ENCODE data around the gene HJURP.

DNA sequence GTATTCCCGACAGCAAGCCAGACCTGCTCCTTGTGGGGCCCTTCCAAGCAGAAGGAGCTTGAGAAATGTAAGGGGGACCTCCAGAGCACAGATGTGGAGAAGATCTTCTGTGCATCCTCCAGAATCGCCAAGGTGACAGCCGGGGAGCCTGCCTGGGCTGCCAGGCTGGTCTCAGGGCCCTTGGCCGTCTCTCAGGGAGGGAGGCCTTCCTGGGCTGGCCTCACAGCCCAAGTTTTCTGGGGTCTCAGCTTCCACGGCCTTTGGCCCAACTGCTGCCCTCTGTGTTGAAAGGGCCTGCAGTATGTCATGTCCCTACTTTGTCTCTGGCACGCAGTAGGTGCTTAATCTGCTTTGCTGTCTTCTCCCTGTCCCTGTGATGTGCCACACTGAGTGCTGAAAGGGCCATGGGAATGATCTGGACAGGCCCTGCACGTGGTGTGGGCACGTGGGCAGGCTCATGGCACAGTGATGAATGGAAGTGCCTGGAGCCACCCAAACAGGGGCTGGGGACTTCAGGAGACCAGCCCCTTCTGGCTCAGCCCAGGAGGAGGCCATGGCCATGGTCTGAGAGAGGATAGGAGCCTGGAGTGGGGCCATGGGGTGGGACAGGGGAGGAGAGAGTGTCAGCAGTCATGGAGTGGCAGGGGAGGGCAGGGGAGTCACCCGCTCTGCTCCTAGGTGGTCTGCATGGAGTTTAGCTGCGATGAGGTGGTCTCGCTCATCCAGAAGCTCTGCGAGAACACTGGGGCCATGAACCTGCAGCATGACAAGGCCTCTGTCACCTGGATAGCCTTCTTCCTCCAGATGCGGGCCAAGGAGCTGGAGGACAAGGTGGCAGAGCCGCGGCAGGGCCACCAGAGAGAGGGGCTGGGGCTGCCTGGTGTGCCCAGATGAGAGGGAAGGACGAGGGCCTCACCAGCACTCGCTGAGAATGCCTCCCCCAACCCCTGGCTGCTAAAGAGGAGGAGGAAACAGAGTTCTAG lies 35.4 kb downstream of the HJURP start:
- TF ChIP-seq, protein P1, sequence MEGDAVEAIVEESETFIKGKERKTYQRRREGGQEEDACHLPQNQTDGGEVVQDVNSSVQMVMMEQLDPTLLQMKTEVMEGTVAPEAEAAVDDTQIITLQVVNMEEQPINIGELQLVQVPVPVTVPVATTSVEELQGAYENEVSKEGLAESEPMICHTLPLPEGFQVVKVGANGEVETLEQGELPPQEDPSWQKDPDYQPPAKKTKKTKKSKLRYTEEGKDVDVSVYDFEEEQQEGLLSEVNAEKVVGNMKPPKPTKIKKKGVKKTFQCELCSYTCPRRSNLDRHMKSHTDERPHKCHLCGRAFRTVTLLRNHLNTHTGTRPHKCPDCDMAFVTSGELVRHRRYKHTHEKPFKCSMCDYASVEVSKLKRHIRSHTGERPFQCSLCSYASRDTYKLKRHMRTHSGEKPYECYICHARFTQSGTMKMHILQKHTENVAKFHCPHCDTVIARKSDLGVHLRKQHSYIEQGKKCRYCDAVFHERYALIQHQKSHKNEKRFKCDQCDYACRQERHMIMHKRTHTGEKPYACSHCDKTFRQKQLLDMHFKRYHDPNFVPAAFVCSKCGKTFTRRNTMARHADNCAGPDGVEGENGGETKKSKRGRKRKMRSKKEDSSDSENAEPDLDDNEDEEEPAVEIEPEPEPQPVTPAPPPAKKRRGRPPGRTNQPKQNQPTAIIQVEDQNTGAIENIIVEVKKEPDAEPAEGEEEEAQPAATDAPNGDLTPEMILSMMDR (IDR thresholded peaks at IDR 0.05 in 4 of 5, conservative IDR thresholded peaks at IDR 0.05 in 1 of 5): no peak
- TF ChIP-seq POLR2A (IDR thresholded peaks at IDR 0.05): no peak
